Heart left ventricle (tissue), 16 donors: Measurements from ENCODE around the gene KIAA0825. TPM values are rescaled to one million over a fixed set of nuclear protein-coding genes. Genes with fewer than 3 reads are reported as not detected.

Experiments used
- ATAC-seq, 4 donors: fragments of 200-7000 bp; cut with Tn5 transposase; one replicate each; pipeline ENCODE4 v1.9.1; 2020 to 2022; ENCODE audit warnings: moderate library complexity in 4 of 4, mild to moderate bottlenecking in 3 of 4, moderate number of reproducible peaks in 1 of 4
- DNase-seq, 5 donors: peaks; one replicate each; pipeline ENCODE4 v3.0.0-alpha.2; 2020
- H3K27ac ChIP-seq, 12 donors: fragments of 200-600 bp; sonication (generic) in 4 of 12; one replicate each; pipeline versions ENCODE4 v1.5.0 to v1.8.0; 2016 to 2022; ENCODE audit warnings: mild to moderate bottlenecking in 2 of 12
- H3K27me3 ChIP-seq, 9 donors: fragments of 200-600 bp; sonication (generic) in 2 of 9; one replicate each; pipeline versions ENCODE4 v1.5.1 to v1.8.0; 2016 to 2022; ENCODE audit warnings: mild to moderate bottlenecking in 3 of 9
- H3K36me3 ChIP-seq, 9 donors: fragments of 200-600 bp; sonication (generic) in 2 of 9; one replicate each; pipeline versions ENCODE4 v1.5.0 to v1.8.0; 2018 to 2022; ENCODE audit warnings: mild to moderate bottlenecking in 2 of 9
- H3K4me1 ChIP-seq, 12 donors: fragments of 200-600 bp; sonication (generic) in 4 of 12; one replicate each; pipeline versions ENCODE4 v1.5.0 to v1.8.0; 2016 to 2022; ENCODE audit warnings: mild to moderate bottlenecking in 3 of 12
- H3K4me3 ChIP-seq, 12 donors: fragments of 200-600 bp; sonication (generic) in 4 of 12; one replicate each; pipeline versions ENCODE4 v1.5.0 to v1.8.0; 2017 to 2022; ENCODE audit warnings: mild to moderate bottlenecking in 9 of 12, moderate library complexity in 4 of 12
- H3K9me3 ChIP-seq, 12 donors: fragments of 200-600 bp; sonication (generic) in 4 of 12; one replicate each; pipeline versions ENCODE4 v1.5.0 to v1.8.0; 2016 to 2022; ENCODE audit warnings: mild to moderate bottlenecking in 1 of 12
- POLR2A ChIP-seq, 2 donors: fragments of 450-650 bp; IDR thresholded peaks; one replicate each; pipeline ENCODE4 v1.6.1; 2017; ENCODE audit warnings: antibody characterized with exemption in 2 of 2, mild to moderate bottlenecking in 2 of 2, moderate library complexity in 2 of 2
- WGBS, 4 donors: extraction: QIAGEN DNeasy Blood & Tissue Kit in 2 of 4; methylation state at CpG; one replicate each; pipeline versions ENCODE4 v1.1.5 to v1.1.7; 2013 to 2018; 5-methylcytosine and 5-hydroxymethylcytosine counted together
- intact Hi-C, 10 donors: fragments of 100-400 bp; cut with DNase I; formaldehyde crosslinking; loops; one replicate each; pipeline versions ENCODE4 v1.11.1 to v1.14.2; 2022
- polyA plus RNA-seq, 2 donors: library from polyadenylated mRNA; stranded (reverse); fragments of 200-250 nt; gene quantifications; one replicate each; pipeline ENCODE4 v1.2.3, GENCODE V29; 2013
- total RNA-seq, 9 donors: library from RNA; depleted of rRNA in 2 of 9; stranded (reverse); fragments of >200 nt in 2 of 9; fragmentation: NEBNext Ultra II Directional in 3 of 9; extraction: Animal tissue kit (Norgen Biotek cat#: 25700) in 3 of 9; gene quantifications; one replicate each; pipeline versions ENCODE4 v1.1.0 to v1.2.4, GENCODE V29; 2016 to 2023
- TF ChIP-seq, protein P1 (sequence below), 12 donors: fragments of 200-600 bp; sonication (generic) in 4 of 12; IDR thresholded peaks; one replicate each; pipeline versions ENCODE4 v1.5.0 to v1.8.0; 2018 to 2022; ENCODE audit warnings: antibody characterized with exemption in 12 of 12, mild to moderate bottlenecking in 5 of 12
- donor health status: ischemic (EF 13 %, LVEDD 7.1; RV severe dilation, severe dysfunction).
- donor health status: healthy with polysubstance abuse.
- donor health status: DM: no; HTN: yes; CAD: no.
- donor health status: DM: no; HTN: no; CAD: no.
- donor health status: ischemic (EF 25% LVEDD 6.9; RV normal size, moderate dysfunction).
- donor health status: ischemic (EF 25% LVEDD 5.7; RV mildly dilated, moderate dysfunction).
- donor health status: healthy.
- donor health status: DM: yes; HTN: yes; CAD: no.
- donor health status: ischemic (EF 35%, LVEDD 5.7; RV mildly dilated, moderate dysfunction).
- donor health status: nonischemic (EF 11% LVEDD 7.7; RV severe dilation, severe dysfunction).
- donor health status: DM: yes; HTN: yes; CAD: no.
- donor health status: PGD.
- donor health status: ischemic (EF 29% LVEDD 5.4; RV normal size, mild dysfunction).
- donor health status: nonischemic (EF 23%, LVEDD 6.1; RV moderate dilation, normal function).

The KIAA0825 gene
- total and polyA plus RNA-seq, 11 donors: 0.27 to 4.1 (median 2.4) TPM

DNA sequence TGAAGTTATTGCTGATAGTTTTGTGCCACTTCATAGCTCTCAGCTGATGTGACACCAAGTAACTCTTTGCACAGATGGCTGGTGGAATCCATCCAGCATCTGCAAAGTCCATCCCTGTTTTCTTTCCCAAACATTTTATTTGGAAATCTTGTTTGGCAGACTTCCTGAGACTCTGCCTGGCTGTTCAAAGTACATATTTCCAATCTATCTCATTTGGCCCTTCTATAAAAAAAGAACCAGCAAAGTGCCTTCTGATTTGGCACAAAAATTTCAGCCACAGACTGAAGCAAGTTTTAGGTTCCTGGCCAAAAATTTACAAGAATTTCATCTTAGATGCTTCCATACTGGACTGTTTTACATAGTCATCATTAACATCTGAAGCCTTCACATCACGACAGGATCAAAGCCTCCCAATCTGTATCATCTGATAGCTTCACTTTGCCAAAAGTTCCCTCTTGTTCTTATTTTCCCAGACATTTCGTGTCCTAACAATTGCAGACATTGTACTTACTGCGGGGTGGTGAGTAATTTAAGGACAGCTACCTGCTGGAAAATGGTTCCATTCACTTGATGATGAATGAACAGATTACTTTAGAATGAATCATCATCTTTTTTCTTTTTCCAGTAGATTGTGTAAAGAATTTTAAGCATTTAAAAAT is 377.3 kb downstream of the KIAA0825 start:
- WGBS, 4 donors: 46 to 69% (median 60%) methylated on average over 3 of the region's 3 CpGs
- intact Hi-C loops: no loop called here
- peaks cover 0 to 11% (median 0%) of the 10 kb centered on the region in 12 donors for H3K4me1 ChIP-seq
- no peak overlapping the region for H3K4me3 ChIP-seq
- DNase-seq: peak in 2 of 5 donors; percentile 25 to 31
- no peaks in the 10 kb centered on the region for H3K27me3 ChIP-seq
- no peak overlapping the region for H3K27ac ChIP-seq
- H3K9me3 ChIP-seq: peaks cover 0 to 6% (median 2%) of the 10 kb centered on the region in 12 donors
- ATAC-seq: peak in 1 of 4 donors; percentile 59
- TF ChIP-seq, protein P1, sequence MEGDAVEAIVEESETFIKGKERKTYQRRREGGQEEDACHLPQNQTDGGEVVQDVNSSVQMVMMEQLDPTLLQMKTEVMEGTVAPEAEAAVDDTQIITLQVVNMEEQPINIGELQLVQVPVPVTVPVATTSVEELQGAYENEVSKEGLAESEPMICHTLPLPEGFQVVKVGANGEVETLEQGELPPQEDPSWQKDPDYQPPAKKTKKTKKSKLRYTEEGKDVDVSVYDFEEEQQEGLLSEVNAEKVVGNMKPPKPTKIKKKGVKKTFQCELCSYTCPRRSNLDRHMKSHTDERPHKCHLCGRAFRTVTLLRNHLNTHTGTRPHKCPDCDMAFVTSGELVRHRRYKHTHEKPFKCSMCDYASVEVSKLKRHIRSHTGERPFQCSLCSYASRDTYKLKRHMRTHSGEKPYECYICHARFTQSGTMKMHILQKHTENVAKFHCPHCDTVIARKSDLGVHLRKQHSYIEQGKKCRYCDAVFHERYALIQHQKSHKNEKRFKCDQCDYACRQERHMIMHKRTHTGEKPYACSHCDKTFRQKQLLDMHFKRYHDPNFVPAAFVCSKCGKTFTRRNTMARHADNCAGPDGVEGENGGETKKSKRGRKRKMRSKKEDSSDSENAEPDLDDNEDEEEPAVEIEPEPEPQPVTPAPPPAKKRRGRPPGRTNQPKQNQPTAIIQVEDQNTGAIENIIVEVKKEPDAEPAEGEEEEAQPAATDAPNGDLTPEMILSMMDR (IDR thresholded peaks at IDR 0.05): no peak
- TF ChIP-seq POLR2A (IDR thresholded peaks at IDR 0.05): no peak
- no peaks in the 10 kb centered on the region for H3K36me3 ChIP-seq

DNA sequence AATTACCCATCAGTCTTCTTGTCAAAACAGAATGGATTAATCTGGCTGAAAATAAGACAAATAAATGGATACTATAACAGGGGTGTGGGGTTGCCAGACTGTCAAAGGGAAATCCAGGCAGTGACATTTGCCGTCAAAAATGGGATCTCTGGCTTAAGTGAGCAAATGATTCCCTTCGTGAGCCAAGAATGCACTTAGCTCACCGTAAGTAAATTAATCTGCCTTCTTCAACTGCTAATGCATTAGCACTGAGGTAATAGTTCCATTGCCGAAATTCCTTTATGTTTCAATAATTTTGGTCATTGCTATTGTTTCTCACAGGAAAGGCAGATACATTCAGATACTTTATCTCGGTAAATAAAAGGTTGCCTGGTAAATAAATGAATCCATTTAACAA is 377.8 kb downstream of the KIAA0825 start:
- H3K4me1 ChIP-seq: peaks cover 0 to 11% (median 0%) of the 10 kb centered on the region in 12 donors
- DNase-seq (no peak), ATAC-seq (no peak)
- no peak overlapping the region for H3K27ac ChIP-seq
- WGBS, 4 donors: 47 to 64% (median 58%) methylated on average over 5 of the region's 5 CpGs
- H3K36me3 ChIP-seq: no peaks in the 10 kb centered on the region
- peaks cover 0 to 12% (median 8%) of the 10 kb centered on the region in 12 donors for H3K9me3 ChIP-seq
- TF ChIP-seq, protein P1 (IDR thresholded peaks at IDR 0.05): no peak
- no peak for TF ChIP-seq POLR2A (IDR thresholded peaks at IDR 0.05)
- no peaks in the 10 kb centered on the region for H3K27me3 ChIP-seq
- H3K4me3 ChIP-seq: no peak overlapping the region
- intact Hi-C loops: no loop called here

DNA sequence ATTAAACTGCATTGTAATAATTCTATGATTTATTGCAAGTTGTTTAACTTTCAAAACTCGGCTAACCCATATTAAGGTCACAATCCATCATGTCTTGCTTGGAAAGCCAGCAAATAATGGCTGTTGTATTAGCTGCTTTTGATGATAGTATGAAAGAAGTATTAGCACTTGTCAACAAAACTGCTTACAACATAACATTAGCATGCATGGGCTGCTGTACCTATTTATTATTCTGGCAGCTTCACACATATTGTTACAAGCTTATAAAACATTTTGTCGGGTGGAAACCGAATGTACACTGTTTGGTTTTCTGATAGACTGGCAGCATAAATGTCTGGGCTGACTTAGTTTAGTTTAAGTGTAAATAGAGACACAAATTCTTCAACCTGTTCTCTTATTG is 378.3 kb downstream of the KIAA0825 start:
- Histone ChIP-seq H3K36me3 (no peaks in the 10 kb centered on the region), H3K27ac (no peak overlapping the region), H3K9me3 (peaks cover 0 to 16% (median 10%) of the 10 kb centered on the region in 12 donors), H3K4me3 (no peak overlapping the region), H3K4me1 (peaks cover 0 to 11% (median 0%) of the 10 kb centered on the region in 12 donors), H3K27me3 (no peaks in the 10 kb centered on the region)
- intact Hi-C loops: no loop called here
- no peak for DNase-seq
- TF ChIP-seq, protein P1 (IDR thresholded peaks at IDR 0.05): no peak
- no peak for TF ChIP-seq POLR2A (IDR thresholded peaks at IDR 0.05)
- 70 to 81% (median 72%) methylated on average over 3 of the region's 3 CpGs for WGBS, 4 donors
- no peak for ATAC-seq

DNA sequence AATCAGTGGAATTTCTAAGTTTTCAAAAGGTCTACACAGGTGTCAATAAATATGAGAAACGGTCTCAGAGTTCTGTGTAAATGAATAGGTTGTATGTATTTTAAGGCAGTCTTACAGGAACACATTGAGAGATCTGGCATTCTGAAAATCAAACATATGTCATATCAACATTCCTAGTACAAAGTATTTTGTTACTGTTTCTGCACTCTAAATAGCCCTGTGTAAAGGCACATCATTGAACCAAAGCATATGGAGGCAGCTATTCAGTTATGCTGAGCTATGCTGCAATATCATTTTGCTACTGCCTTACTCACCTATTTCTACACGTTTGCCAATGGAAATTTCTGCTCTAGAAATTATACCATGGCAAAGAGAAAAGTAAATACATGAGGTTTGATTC is 379.1 kb downstream of the KIAA0825 start:
- intact Hi-C loops: no loop called here
- no peak for TF ChIP-seq POLR2A (IDR thresholded peaks at IDR 0.05)
- TF ChIP-seq, protein P1 (IDR thresholded peaks at IDR 0.05): no peak
- H3K4me3 ChIP-seq: no peak overlapping the region
- 59 to 70% (median 67%) methylated on average over 2 of the region's 2 CpGs for WGBS, 4 donors
- H3K27ac ChIP-seq: no peak overlapping the region
- no peaks in the 10 kb centered on the region for H3K27me3 ChIP-seq
- no peaks in the 10 kb centered on the region for H3K36me3 ChIP-seq
- DNase-seq: no peak
- peaks cover 0 to 21% (median 10%) of the 10 kb centered on the region in 12 donors for H3K9me3 ChIP-seq
- peaks cover 0 to 11% (median 0%) of the 10 kb centered on the region in 12 donors for H3K4me1 ChIP-seq
- no peak for ATAC-seq
